ENCODE data around the gene RPN2. TPM values are rescaled to one million over a fixed set of nuclear protein-coding genes. Genes with fewer than 3 reads are reported as not detected.

The RPN2 gene
- total and polyA plus RNA-seq, 10 of the 15 experiments (the other 5 are each of a cell fraction or from before 2014, with no cell fraction given): 148 to 365 (median 228) TPM

DNA sequence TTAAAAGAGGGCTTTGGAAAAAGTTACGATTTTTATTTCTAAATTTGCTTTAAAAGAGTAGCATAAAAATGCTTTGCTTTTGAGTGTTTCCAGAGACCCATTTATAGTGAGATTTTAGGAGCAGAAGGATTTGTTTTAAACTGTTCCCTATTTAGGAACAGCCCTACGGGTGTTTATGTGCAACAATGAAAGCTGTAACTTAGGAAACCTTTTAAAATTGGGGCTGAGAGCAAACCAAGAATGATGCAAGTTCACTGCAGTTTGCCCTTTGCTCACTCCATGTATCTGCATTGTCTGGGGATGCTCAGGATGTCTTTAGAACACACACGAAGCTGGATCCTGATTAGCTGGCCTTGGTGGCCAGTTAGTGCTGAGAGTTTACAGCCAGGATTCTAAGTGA lies 41.6 kb downstream of the RPN2 start (continued):
- TF ChIP-seq, protein P1, sequence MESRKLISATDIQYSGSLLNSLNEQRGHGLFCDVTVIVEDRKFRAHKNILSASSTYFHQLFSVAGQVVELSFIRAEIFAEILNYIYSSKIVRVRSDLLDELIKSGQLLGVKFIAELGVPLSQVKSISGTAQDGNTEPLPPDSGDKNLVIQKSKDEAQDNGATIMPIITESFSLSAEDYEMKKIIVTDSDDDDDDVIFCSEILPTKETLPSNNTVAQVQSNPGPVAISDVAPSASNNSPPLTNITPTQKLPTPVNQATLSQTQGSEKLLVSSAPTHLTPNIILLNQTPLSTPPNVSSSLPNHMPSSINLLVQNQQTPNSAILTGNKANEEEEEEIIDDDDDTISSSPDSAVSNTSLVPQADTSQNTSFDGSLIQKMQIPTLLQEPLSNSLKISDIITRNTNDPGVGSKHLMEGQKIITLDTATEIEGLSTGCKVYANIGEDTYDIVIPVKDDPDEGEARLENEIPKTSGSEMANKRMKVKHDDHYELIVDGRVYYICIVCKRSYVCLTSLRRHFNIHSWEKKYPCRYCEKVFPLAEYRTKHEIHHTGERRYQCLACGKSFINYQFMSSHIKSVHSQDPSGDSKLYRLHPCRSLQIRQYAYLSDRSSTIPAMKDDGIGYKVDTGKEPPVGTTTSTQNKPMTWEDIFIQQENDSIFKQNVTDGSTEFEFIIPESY (IDR thresholded peaks at IDR 0.05): no peak
- TF ChIP-seq MYC (IDR thresholded peaks at IDR 0.05; ENCODE audit: insufficient read depth, insufficient read length, insufficient replicate concordance, low read length, severe bottlenecking) (no peak), CHD2 (IDR thresholded peaks at IDR 0.05; ENCODE audit: borderline replicate concordance, low read depth, low read length) (no peak), CHD4 (IDR thresholded peaks at IDR 0.05) (no peak)

DNA sequence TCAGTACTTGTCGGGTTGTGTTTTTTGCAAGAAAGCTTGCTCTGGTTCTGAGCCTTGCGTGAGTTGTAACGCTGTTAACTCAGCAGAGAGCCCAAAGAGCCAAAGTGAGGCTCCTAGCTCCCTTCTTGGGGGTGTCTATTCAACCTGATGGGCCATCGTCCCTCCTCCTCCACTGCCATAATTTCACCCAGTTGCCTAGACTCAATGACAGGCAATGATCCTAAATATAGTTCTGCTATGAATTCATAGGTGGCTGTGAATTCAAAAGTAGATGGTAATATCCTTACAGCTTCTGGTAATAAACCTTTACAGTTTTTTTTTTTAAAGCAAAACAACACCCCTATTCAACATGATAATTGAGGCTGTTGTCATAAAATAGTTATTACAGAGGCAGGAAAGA lies 43.0 kb downstream of the RPN2 start:
- CTCF ChIA-PET: interaction anchor here (2.3 kb wide), 1 partner anchor 27 kb away, joined by 9 read pairs; no protein-coding TSS in a partner anchor
- no peaks in the 10 kb centered on the region for H3K4me1 ChIP-seq (ENCODE audit: control insufficient read depth, insufficient read depth, low read length)
- no peak for DNase-seq (ENCODE audit: low read depth, low spot score)
- RAD21 ChIA-PET (ENCODE audit: unreplicated experiment): no interaction called here
- no peaks in the 10 kb centered on the region for H3K79me2 ChIP-seq (ENCODE audit: control insufficient read depth, insufficient read depth, low read length)
- in situ Hi-C loops (cut with MboI): no loop called here
- TF ChIP-seq SMAD1 (IDR thresholded peaks at IDR 0.05; ENCODE audit: low read depth, partially characterized antibody): no peak
- H3K36me3 ChIP-seq (ENCODE audit: control insufficient read depth in 2 of 2, insufficient read depth in 2 of 2, low read length in 1 of 2): peaks cover 24 to 46% of the 10 kb centered on the region in 2 experiments
- no peak overlapping the region for H3K27ac ChIP-seq (ENCODE audit: control insufficient read depth, insufficient read depth)
- 100% methylated on average over 4 of the region's 4 CpGs for whole genome bisulfite sequencing (ENCODE audit: insufficient coverage, insufficient replicate concordance, low lambda C conversion rate, missing lambda C conversion rate)
- SMC1A ChIA-PET (ENCODE audit: uncharacterized antibody, unreplicated experiment): interaction anchor here (0.6 to 3.9 kb wide), 2 partner anchors 26 to 279 kb away, joined by 3 to 19 read pairs; no protein-coding TSS in a partner anchor
- H3K9ac ChIP-seq (ENCODE audit: control insufficient read depth, insufficient read depth, low read length): no peak overlapping the region
- no peaks in the 10 kb centered on the region for H3K9me3 ChIP-seq (replicated peaks; ENCODE audit: control insufficient read depth, insufficient read depth, low read length)
- POLR2A ChIA-PET: no interaction called here
- H3K4me2 ChIP-seq (ENCODE audit: control insufficient read depth, insufficient read depth): no peak overlapping the region
- FAIRE-seq: no peak
- BruUV-seq (replicated peaks): no TSS peak
- H3K4me3 ChIP-seq: no peak overlapping the region
- H4K20me1 ChIP-seq (ENCODE audit: control insufficient read depth, insufficient read depth): peaks cover 2% of the 10 kb centered on the region; the same call in 1 of the 2 replicates
- no peaks in the 10 kb centered on the region for H3K27me3 ChIP-seq (replicated peaks in 1 of 2; ENCODE audit: control insufficient read depth in 2 of 2, insufficient read depth in 2 of 2, low read length in 1 of 2)
- no peak overlapping the region for H2AFZ ChIP-seq (ENCODE audit: control insufficient read depth, low read depth, low read length)
- intact Hi-C loops (cut with micrococcal nuclease; ENCODE audit: unreplicated experiment): no loop called here
- no peak for ATAC-seq
